ENCODE measurements around the gene LRP2. TPM values are rescaled to one million over a fixed set of nuclear protein-coding genes. Genes with fewer than 3 reads are reported as not detected.
"Not testable (repeated sequence)": the region's sequence is repeated elsewhere in the genome, so short reads cannot be mapped to it uniquely, and the experiment has no call there.

Gene LRP2
- total RNA-seq, 2 donors from 2014 or later: 0.02 to 2.6 TPM

- Mint-ChIP-seq H3K27ac (no peak overlapping the region), H3K36me3 (no peaks in the 10 kb centered on the region), H3K9me3 (no peaks in the 10 kb centered on the region)
- DNase-seq (ENCODE audit: low spot score in 2 of 2) (no peak), ATAC-seq (no peak)
Measured at GRCh38 chr2:169137924-169138323, 224.4 kb downstream of the LRP2 start.

DNA sequence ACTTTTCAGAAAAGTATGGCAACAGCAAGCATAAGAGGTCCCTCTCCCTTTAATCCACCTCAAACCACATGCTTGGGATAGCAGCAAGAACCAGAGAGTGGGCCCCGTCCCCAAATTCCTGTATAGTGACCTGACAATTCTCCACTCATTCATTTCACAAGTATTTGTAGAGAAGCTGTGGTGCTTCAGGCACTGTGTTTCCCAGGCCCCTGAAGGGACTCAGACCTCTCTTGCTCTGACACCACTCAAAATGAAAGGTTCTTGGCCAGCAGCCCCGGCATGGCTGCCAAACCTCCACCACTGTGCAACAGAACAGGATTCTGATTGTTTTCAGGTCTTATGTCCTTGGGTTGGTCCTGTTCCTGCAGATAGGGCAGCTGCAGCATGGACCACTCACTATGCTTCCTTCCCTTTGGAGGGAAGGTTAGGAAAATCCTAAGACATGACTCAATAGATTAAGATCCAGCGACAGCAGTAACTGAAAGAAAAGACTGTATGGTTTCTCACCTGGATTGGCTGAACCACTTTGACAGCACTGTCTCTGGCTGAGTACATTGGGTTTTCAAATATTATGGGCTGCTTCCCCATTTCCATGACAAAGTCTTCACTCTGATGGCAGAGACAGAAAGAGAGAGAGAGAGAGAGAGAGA, 225.3 kb downstream of the LRP2 start:
- Mint-ChIP-seq H3K36me3 (no peaks in the 10 kb centered on the region), H3K9me3 (no peaks in the 10 kb centered on the region), H3K27ac (peak overlapping the region in 1 of 2 donors; percentile 7)
- DNase-seq (ENCODE audit: low spot score in 2 of 2) (no peak), ATAC-seq (no peak)

DNA sequence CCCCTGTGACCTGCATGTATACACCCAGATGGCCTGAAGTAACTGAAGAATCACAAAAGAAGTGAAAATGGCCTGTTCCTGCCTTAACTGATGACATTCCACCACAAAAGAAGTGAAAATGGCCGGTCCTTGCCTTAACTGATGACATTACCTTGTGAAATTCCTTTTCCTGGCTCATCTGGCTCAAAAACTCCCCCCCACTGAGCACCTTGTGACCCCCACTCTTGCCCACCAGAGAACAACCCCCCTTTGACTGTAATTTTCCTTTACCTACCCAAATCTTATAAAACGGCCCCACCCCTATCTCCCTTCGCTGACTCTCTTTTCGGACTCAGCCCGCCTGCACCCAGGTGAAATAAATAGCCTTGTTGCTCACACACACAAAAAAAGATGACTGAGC, 225.9 kb downstream of the LRP2 start:
- not testable (repeated sequence) for H3K9me3 Mint-ChIP-seq

GRCh38 chr2:169134272-169134671, 228.1 kb downstream of the LRP2 start:
- not testable (repeated sequence) for H3K36me3 Mint-ChIP-seq; H3K9me3 Mint-ChIP-seq; H3K27ac Mint-ChIP-seq; DNase-seq (ENCODE audit: low spot score in 2 of 2); ATAC-seq

More for the DNA sequence above, 225.9 kb downstream of the LRP2 start:
- not testable (repeated sequence) for H3K36me3 Mint-ChIP-seq; DNase-seq (ENCODE audit: low spot score in 2 of 2); ATAC-seq; H3K27ac Mint-ChIP-seq

GRCh38 chr2:169131587-169132512, 230.5 kb downstream of the LRP2 start:
- no peaks in the 10 kb centered on the region for H3K9me3 Mint-ChIP-seq
- no peaks in the 10 kb centered on the region for H3K36me3 Mint-ChIP-seq
- ATAC-seq (peak; percentile 92 to 94), DNase-seq (ENCODE audit: low spot score in 2 of 2) (no peak)
- no peak overlapping the region for H3K27ac Mint-ChIP-seq

- Mint-ChIP-seq H3K36me3 (no peaks in the 10 kb centered on the region), H3K9me3 (no peaks in the 10 kb centered on the region), H3K27ac (no peak overlapping the region)
- no peak for DNase-seq (ENCODE audit: low spot score in 2 of 2)
- no peak for ATAC-seq
Measured at GRCh38 chr2:169129703-169130243, 232.6 kb downstream of the LRP2 start.

DNA sequence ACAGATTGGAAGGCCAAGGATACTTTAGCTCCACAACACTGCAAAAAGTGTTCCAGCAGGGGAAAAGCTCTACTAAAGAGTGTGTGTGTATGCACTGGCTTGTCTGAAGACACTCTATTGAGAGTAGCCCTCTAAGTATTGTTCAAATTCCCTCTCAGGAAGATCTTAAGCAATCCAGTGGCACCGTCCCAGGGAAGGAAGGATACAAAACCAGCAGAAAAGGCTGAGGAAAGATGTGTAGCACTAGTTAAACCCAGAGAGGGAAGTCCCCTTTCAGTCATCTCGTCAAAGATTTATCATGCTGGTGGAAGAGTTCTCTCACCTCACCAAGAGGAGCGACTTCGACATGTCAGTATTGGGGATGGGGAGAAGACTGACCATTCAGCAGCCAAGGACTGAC, 242.5 kb downstream of the LRP2 start:
- H3K9me3 Mint-ChIP-seq: peaks cover 4% of the 10 kb centered on the region in 2 donors
- no peak for ATAC-seq

GRCh38 chr2:169119123-169119760, 243.1 kb downstream of the LRP2 start:
- DNase-seq (ENCODE audit: low spot score in 2 of 2) (no peak), ATAC-seq (no peak)
- Mint-ChIP-seq H3K36me3 (no peaks in the 10 kb centered on the region), H3K27ac (no peak overlapping the region), H3K9me3 (peaks cover 4% of the 10 kb centered on the region in 2 donors)

More for the DNA sequence above, 242.5 kb downstream of the LRP2 start:
- no peaks in the 10 kb centered on the region for H3K36me3 Mint-ChIP-seq
- DNase-seq (ENCODE audit: low spot score in 2 of 2): no peak
- no peak overlapping the region for H3K27ac Mint-ChIP-seq

- DNase-seq (ENCODE audit: low spot score in 2 of 2) (no peak), ATAC-seq (no peak)
- Mint-ChIP-seq H3K9me3 (peaks cover 4% of the 10 kb centered on the region in 2 donors), H3K36me3 (no peaks in the 10 kb centered on the region), H3K27ac (no peak overlapping the region)
Measured at GRCh38 chr2:169118060-169118459, 244.3 kb downstream of the LRP2 start.

DNA sequence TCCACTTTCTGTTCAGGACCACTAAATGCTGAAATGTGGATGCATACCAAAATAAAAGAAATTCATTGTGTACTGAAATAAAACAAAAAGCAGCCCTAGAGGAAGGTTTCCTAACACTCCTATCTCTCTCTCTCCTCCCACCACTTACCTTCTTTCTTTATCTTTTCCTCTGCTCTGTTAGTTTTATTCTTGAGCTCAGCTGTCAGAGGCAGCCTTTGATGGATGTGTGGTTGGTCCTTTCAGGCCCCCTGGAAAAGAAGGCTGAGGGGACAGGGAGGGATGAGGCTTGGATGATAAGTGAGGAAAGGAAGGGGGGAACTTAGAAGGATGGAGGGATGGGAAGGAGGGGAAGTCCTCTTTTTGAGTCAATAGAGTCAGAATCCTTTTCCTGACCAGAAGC, 245.3 kb downstream of the LRP2 start:
- no peak overlapping the region for H3K27ac Mint-ChIP-seq
- no peak for ATAC-seq
- H3K9me3 Mint-ChIP-seq: peaks cover 4% of the 10 kb centered on the region in 2 donors

GRCh38 chr2:169116327-169116726, 246.0 kb downstream of the LRP2 start:
- peaks cover under 1 to 4% of the 10 kb centered on the region in 2 donors for H3K9me3 Mint-ChIP-seq
- no peak for DNase-seq (ENCODE audit: low spot score in 2 of 2)
- no peak for ATAC-seq
- no peak overlapping the region for H3K27ac Mint-ChIP-seq
- H3K36me3 Mint-ChIP-seq: no peaks in the 10 kb centered on the region

More for the DNA sequence above, 245.3 kb downstream of the LRP2 start:
- no peaks in the 10 kb centered on the region for H3K36me3 Mint-ChIP-seq
- no peak for DNase-seq (ENCODE audit: low spot score in 2 of 2)

DNA sequence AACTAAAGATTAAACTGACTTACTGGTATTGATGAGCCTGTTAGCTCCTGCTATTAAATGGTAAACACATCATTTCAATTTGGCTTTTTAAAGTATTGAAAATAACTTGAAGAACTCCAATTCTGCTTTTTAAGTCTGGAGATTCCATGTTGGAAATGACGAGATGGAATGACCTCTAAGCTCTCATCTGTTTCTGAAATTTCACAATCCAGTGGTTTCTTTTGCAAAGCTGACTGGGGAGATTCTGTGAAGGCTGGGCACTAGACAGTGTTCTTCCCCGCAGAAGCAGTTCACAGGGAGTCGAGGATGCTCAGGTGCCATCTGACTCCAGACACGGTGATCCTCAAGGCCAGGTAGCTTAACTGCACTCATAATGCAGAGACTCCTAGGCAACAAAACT, 248.3 kb downstream of the LRP2 start:
- ATAC-seq (no peak), DNase-seq (ENCODE audit: low spot score in 2 of 2) (no peak)
- Mint-ChIP-seq H3K36me3 (no peaks in the 10 kb centered on the region), H3K9me3 (no peaks in the 10 kb centered on the region), H3K27ac (no peak overlapping the region)

DNA sequence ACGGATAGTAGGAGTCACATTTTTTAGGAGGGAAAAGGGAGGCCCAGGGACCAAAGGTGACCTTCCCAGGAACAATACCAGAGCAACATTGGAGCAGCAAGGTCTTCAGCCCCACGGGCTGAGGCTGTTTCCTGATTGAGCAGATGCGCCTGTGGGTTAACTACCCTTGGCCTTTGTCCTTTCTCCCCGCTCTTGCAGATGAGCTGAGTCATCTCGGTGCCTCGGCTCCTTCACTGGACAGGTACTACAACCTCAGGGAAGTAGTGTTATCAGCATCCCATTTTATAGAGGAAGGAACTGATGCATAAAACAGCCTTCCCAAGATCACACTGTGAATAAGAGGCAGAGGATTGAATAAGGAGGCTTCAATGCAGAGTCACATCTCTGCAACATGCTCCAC, 249.5 kb downstream of the LRP2 start:
- H3K36me3 Mint-ChIP-seq: no peaks in the 10 kb centered on the region
- no peak for DNase-seq (ENCODE audit: low spot score in 2 of 2)
- no peak overlapping the region for H3K27ac Mint-ChIP-seq
- no peaks in the 10 kb centered on the region for H3K9me3 Mint-ChIP-seq
- no peak for ATAC-seq

DNA sequence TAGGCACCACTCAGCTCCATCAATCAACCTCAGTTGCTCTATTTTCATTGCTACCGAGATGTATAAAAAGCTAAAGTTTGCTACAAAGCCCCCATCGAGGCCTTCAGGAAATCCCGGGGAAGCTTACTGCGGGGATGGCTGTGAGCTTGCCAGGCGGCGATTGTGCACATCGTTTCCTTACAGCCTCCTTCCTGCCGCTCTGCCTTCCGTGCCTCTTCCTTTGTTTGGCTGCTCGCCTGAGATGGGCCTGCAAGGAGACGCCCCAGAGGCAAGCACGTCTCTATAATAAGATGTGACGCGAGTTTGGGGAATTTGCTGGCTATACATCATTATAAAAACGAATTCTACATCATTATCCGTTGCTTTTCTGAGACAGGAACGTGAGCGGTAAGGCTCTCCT, 251.4 kb downstream of the LRP2 start:
- no peak for DNase-seq (ENCODE audit: low spot score in 2 of 2)
- Mint-ChIP-seq H3K36me3 (peaks cover 0 to 7% of the 10 kb centered on the region in 2 donors), H3K27ac (no peak overlapping the region), H3K9me3 (no peaks in the 10 kb centered on the region)
- ATAC-seq: no peak

DNA sequence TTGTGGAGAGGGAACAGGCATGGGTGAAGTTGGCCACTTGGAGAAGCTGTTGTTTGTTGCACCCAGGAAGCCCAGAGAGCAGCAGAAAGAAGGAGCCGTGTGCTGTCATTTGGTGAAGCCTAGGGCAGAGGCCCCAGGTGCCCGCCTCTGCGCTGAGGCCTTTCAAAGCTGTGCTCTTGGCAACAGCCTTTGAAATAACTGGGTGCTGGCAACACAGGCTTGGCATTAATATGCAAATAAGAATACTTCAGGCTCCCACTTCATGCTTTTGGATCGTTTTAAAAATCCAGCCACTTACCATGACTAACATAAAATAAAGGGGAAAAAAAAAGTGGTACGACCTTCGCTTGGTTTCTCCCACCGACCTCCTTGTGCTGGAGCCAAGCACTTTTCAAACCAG, 251.9 kb downstream of the LRP2 start:
- peaks cover 0 to 4% of the 10 kb centered on the region in 2 donors for H3K9me3 Mint-ChIP-seq
- H3K27ac Mint-ChIP-seq: no peak overlapping the region
- DNase-seq (ENCODE audit: low spot score in 2 of 2) (no peak), ATAC-seq (no peak)
- H3K36me3 Mint-ChIP-seq: peaks cover 0 to 11% of the 10 kb centered on the region in 2 donors

DNA sequence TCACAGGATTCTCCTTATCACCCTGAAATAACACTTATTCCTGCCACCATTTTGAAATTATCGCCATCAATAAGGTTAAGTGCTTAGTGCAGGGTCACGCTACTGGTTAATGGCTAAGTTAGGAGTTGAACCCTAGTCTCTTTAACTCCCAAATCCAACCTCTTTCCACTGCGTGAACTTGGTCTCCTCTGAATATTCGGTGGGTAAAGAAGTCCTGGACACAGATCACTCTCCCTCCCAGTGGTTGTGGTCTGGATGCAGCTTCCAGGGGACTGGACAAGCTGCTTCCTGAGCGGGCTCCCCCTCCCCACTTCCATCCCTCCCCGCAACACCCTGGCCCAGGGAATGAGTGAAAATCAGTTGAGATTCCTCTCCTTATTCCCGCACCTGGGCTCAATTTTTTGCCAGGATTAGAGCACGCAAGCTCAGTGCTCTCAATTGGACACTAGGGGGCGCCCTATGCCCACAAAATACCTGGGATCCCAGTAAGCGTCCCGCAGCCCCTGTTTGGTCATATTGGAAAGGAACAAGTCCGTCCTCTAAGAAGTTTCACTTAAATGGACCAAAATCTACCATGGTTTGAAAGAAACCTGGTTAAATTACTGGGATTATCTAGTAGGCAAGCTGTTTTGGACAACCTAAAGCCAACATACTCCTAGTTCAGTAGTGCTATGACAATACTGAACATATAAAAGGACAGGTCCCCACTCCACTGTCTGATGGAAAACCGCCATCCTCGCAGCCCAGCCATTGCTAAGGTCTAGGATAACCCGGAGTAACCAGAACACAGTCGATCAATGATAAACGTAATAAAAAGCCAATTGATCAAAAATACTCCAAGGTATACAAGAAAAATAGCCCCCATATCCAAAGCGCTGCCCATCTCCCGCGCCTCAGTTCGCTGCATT, 252.6 kb downstream of the LRP2 start:
- peaks cover 0 to 6% of the 10 kb centered on the region in 2 donors for H3K9me3 Mint-ChIP-seq

More for the DNA sequence above, 252.6 kb downstream of the LRP2 start:
- peaks cover 0 to 15% of the 10 kb centered on the region in 2 donors for H3K36me3 Mint-ChIP-seq
- H3K27ac Mint-ChIP-seq: no peak overlapping the region
- ATAC-seq (peak; percentile 39 to 55), DNase-seq (ENCODE audit: low spot score in 2 of 2) (peak; percentile 64 to 75)
